H1 (cell line): ENCODE results near the gene ST6GALNAC5.

ENCODE experiments used
- EZH2 ChIP-seq: fragments of 200-600 bp; sonication (generic); IDR thresholded peaks from 2 replicates; pipeline ENCODE4 v1.7.1; 2012; ENCODE audit warnings: low read depth, mild to moderate bottlenecking, moderate library complexity, low read length, inconsistent platforms; ENCODE audit not compliant: severe bottlenecking
- KDM5A ChIP-seq: fragments of 200-600 bp; IDR thresholded peaks from 2 replicates; pipeline ENCODE4 v1.7.1; 2012; ENCODE audit warnings: mild to moderate bottlenecking, low read length, inconsistent platforms, mixed read lengths
- POLR2A ChIP-seq, 2 experiments: IDR thresholded peaks; 1 replicate in 1 of 2; 2 replicates in 1 of 2; pipeline ENCODE4 v1.6.1; 2011; ENCODE audit warnings: low read depth in 2 of 2, low read length in 2 of 2, mild to moderate bottlenecking in 2 of 2; ENCODE audit errors: control extremely low read depth in 1 of 2
- RNF2 ChIP-seq: fragments of 200-900, 300-1000 bp; sonication (generic); IDR thresholded peaks from 2 replicates; pipeline ENCODE4 v1.7.1; 2016; ENCODE audit warnings: borderline replicate concordance, low read depth, mild to moderate bottlenecking, antibody characterized with exemption, low read length; ENCODE audit not compliant: poor library complexity, severe bottlenecking; ENCODE audit errors: missing control alignments
- SP1 ChIP-seq: IDR thresholded peaks from 2 replicates; pipeline ENCODE4 v1.6.1; 2011; ENCODE audit warnings: low read depth, low read length
- TCF12 ChIP-seq: IDR thresholded peaks from 2 replicates; pipeline ENCODE4 v1.6.1; 2011; ENCODE audit warnings: low read depth, mild to moderate bottlenecking, low read length
- TF ChIP-seq, protein P1 (sequence below): fragments of 300-600 bp; sonication (generic); IDR thresholded peaks from 2 replicates; pipeline ENCODE4 v1.7.1; 2012; ENCODE audit warnings: low read length, moderate library complexity, mild to moderate bottlenecking, inconsistent platforms; ENCODE audit not compliant: insufficient replicate concordance

DNA sequence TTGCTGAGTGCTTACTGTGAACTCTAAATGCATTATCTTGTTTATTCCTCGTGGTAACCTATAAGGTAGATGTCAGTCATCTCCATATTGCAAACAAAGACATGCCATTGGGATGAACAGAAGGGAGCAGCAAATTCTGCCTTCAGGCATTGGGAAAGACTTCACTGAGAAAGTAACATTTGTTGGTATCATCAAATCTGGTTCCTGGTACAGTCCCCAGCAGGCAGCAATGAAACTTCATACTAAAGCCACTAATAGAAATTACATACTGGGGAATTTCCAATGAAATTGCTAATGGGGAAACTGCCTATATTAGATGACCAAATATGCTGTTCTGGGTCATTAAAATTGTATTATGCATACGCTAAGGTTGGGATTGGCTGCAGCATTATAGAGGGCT, 47.3 kb upstream of the ST6GALNAC5 start:
- TF ChIP-seq EZH2 (no peak), POLR2A (IDR thresholded peaks at IDR 0.05; ENCODE audit: control extremely low read depth in 1 of 2, low read depth in 2 of 2, low read length in 2 of 2) (no peak), RNF2 (no peak), TCF12 (no peak), SP1 (no peak), KDM5A (no peak)
- TF ChIP-seq, protein P1, sequence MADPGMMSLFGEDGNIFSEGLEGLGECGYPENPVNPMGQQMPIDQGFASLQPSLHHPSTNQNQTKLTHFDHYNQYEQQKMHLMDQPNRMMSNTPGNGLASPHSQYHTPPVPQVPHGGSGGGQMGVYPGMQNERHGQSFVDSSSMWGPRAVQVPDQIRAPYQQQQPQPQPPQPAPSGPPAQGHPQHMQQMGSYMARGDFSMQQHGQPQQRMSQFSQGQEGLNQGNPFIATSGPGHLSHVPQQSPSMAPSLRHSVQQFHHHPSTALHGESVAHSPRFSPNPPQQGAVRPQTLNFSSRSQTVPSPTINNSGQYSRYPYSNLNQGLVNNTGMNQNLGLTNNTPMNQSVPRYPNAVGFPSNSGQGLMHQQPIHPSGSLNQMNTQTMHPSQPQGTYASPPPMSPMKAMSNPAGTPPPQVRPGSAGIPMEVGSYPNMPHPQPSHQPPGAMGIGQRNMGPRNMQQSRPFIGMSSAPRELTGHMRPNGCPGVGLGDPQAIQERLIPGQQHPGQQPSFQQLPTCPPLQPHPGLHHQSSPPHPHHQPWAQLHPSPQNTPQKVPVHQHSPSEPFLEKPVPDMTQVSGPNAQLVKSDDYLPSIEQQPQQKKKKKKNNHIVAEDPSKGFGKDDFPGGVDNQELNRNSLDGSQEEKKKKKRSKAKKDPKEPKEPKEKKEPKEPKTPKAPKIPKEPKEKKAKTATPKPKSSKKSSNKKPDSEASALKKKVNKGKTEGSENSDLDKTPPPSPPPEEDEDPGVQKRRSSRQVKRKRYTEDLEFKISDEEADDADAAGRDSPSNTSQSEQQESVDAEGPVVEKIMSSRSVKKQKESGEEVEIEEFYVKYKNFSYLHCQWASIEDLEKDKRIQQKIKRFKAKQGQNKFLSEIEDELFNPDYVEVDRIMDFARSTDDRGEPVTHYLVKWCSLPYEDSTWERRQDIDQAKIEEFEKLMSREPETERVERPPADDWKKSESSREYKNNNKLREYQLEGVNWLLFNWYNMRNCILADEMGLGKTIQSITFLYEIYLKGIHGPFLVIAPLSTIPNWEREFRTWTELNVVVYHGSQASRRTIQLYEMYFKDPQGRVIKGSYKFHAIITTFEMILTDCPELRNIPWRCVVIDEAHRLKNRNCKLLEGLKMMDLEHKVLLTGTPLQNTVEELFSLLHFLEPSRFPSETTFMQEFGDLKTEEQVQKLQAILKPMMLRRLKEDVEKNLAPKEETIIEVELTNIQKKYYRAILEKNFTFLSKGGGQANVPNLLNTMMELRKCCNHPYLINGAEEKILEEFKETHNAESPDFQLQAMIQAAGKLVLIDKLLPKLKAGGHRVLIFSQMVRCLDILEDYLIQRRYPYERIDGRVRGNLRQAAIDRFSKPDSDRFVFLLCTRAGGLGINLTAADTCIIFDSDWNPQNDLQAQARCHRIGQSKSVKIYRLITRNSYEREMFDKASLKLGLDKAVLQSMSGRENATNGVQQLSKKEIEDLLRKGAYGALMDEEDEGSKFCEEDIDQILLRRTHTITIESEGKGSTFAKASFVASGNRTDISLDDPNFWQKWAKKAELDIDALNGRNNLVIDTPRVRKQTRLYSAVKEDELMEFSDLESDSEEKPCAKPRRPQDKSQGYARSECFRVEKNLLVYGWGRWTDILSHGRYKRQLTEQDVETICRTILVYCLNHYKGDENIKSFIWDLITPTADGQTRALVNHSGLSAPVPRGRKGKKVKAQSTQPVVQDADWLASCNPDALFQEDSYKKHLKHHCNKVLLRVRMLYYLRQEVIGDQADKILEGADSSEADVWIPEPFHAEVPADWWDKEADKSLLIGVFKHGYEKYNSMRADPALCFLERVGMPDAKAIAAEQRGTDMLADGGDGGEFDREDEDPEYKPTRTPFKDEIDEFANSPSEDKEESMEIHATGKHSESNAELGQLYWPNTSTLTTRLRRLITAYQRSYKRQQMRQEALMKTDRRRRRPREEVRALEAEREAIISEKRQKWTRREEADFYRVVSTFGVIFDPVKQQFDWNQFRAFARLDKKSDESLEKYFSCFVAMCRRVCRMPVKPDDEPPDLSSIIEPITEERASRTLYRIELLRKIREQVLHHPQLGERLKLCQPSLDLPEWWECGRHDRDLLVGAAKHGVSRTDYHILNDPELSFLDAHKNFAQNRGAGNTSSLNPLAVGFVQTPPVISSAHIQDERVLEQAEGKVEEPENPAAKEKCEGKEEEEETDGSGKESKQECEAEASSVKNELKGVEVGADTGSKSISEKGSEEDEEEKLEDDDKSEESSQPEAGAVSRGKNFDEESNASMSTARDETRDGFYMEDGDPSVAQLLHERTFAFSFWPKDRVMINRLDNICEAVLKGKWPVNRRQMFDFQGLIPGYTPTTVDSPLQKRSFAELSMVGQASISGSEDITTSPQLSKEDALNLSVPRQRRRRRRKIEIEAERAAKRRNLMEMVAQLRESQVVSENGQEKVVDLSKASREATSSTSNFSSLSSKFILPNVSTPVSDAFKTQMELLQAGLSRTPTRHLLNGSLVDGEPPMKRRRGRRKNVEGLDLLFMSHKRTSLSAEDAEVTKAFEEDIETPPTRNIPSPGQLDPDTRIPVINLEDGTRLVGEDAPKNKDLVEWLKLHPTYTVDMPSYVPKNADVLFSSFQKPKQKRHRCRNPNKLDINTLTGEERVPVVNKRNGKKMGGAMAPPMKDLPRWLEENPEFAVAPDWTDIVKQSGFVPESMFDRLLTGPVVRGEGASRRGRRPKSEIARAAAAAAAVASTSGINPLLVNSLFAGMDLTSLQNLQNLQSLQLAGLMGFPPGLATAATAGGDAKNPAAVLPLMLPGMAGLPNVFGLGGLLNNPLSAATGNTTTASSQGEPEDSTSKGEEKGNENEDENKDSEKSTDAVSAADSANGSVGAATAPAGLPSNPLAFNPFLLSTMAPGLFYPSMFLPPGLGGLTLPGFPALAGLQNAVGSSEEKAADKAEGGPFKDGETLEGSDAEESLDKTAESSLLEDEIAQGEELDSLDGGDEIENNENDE = no peak
